Measurements from ENCODE around the gene PIGU.

- no peak for TF ChIP-seq CTCF (IDR thresholded peaks at IDR 0.05; ENCODE audit: low read depth, low read length)
- TF ChIP-seq MAX (IDR thresholded peaks at IDR 0.05; ENCODE audit: low read depth, low read length), result peak; percentile 5; the same call in 1 of the 2 replicates
- no peak for TF ChIP-seq POLR2A (IDR thresholded peaks at IDR 0.05; ENCODE audit: extremely low read depth, insufficient read length)
Measured at GRCh38 chr20:34570859-34571306, 106.0 kb downstream of the PIGU start.
